Measurements from ENCODE around the gene CRYBG2.

Gene CRYBG2

GRCh38 chr1:26279456-26280332 is 74.2 kb downstream of the CRYBG2 start, which contains the start of gene SH3BGRL3:
Gene SH3BGRL3, plus strand, starts transcription at chr1:26280086. Its CDS starts 70 bp downstream, at chr1:26280156.
- peak; percentile 80 for DNase-seq (ENCODE audit: low spot score)

- peak; percentile 76 for DNase-seq (ENCODE audit: low spot score)
Measured at GRCh38 chr1:26278724-26279455, 75.0 kb downstream of the CRYBG2 start.

- no peak for DNase-seq (ENCODE audit: low spot score)
Measured at GRCh38 chr1:26278303-26278702, 75.6 kb downstream of the CRYBG2 start.

GRCh38 chr1:26277719-26278118 is 76.2 kb downstream of the CRYBG2 start:
- no peak for DNase-seq (ENCODE audit: low spot score)

- no peak for DNase-seq (ENCODE audit: low spot score)
Measured at GRCh38 chr1:26277261-26277661, 76.7 kb downstream of the CRYBG2 start.

GRCh38 chr1:26276432-26276838 is 77.5 kb downstream of the CRYBG2 start:
- DNase-seq (ENCODE audit: low spot score): no peak

- DNase-seq (ENCODE audit: low spot score): peak; percentile 82
Measured at GRCh38 chr1:26275580-26276431, 78.1 kb downstream of the CRYBG2 start.

- DNase-seq (ENCODE audit: low spot score): no peak
Measured at GRCh38 chr1:26274801-26275425, 79.0 kb downstream of the CRYBG2 start.

All from kidney capillary endothelial cell (primary cell).